Ureter (tissue), 1 donor: Measurements from ENCODE around the gene RITA1. TPM values are rescaled to one million over a fixed set of nuclear protein-coding genes. Genes with fewer than 3 reads are reported as not detected.
A peak's percentile ranks its signal among the peaks of the same experiment; 100 is the strongest.

Experiments used
- DNase-seq: peaks from one replicate; pipeline ENCODE4 v3.0.0-alpha.2; 2020; ENCODE audit warnings: low spot score
- total RNA-seq: library from RNA; stranded (reverse); gene quantifications from one replicate; pipeline ENCODE4 v1.2.4, GENCODE V29; 2023
- donor health status: DM: yes; HTN: yes; CAD: no.

Gene RITA1
- total RNA-seq, 1 donor from 2014 or later = 11.6 TPM

DNA sequence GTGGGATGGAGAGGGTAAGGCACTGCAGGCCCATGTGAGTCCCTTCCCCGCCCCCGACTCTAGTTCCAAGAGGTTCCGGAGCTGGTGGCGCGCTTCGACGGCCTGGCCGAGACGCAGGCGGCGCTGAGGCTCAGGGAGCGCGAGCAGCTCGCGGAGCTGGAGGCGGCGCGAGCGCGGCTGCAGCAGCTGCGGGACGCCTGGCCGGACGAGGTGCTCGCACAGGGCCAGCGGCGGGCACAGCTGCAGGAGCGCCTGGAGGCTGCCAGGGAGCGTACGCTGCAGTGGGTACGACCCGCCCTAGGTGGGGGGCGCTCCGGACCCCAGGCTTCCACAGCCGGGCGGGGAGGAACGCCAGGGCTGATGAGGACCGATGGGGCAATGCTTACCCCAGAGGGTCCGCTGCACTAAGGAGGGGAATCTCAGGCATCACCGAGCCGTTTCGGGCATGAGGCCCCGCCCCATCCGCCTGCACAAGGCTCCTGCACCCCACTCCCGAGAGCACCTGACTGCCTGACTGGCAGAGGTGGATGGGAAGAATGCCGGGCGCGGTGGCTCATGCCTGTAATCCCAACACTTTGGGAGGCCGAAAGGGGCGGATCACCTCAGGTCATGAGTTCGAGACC lies 31.1 kb upstream of the RITA1 start:
- no peak for DNase-seq

DNA sequence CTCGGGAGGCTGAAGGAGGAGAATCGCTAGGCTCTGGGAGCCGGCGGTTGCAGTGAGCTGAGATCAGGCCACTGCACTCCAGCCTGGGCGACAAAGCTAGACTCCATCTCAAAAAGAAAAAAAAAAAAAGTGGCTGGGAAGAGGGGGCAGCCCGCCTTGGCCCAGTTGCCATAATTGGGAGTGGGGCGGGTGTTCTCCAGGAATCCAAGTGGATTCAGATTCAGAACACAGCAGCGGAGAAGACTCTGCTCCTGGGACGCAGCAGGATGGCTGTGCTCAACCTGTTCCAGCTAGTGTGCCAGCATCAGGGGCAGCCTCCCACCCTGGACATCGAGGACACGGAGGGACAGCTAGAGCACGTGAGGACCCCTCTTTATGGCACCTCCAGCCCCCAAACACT lies 30.5 kb upstream of the RITA1 start:
- no peak for DNase-seq

DNA sequence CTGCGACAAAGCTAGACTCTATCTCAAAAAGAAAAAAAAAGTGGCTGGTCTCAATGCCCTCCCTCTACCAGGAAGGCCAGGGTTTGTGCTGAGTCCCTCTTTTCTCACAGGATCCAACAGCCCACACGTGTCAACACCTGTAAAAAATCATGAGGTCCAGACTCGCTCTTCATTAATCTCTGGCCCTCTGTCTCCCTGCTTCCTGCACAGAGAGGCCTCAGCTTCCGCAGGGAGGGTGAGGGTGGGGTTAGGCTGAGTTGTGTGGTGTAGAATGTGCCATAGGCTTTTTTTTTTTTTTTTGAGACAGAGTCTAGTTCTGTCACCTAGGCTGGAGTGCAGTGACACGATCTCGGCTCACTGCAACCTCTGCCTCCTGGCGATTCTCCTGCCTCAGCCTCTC lies 29.9 kb upstream of the RITA1 start:
- DNase-seq = no peak

DNA sequence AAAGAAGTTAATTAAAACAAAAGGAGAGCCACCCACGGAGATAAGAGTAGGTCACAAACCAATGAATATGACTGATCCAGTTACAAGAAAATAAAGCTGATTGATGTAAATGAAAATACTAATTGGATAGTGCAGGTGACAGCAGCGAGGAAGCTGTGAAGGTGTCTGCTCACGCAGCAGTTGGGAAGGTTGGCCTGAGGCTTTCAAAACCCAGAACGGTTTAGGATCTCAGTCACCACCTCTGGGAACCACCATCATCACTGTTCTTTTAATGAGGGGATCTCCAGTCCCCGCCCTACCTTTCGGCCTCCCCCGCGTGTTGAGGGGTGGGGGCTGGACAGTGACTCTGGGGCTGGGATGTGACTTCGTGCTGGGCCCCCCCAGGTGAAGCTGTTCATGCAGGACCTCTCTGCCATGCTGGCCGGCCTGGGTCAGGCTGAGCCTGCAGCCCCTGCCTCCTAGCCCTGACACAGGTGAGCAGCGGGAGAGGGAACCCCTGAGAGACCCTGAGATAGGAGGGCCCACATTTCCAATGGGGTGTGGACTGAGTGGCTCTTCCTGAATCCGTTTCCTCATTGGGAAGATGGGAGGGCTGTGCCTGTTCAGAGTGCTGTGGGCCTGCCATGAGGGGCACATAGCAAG lies 28.2 kb upstream of the RITA1 start:
- no peak for DNase-seq

DNA sequence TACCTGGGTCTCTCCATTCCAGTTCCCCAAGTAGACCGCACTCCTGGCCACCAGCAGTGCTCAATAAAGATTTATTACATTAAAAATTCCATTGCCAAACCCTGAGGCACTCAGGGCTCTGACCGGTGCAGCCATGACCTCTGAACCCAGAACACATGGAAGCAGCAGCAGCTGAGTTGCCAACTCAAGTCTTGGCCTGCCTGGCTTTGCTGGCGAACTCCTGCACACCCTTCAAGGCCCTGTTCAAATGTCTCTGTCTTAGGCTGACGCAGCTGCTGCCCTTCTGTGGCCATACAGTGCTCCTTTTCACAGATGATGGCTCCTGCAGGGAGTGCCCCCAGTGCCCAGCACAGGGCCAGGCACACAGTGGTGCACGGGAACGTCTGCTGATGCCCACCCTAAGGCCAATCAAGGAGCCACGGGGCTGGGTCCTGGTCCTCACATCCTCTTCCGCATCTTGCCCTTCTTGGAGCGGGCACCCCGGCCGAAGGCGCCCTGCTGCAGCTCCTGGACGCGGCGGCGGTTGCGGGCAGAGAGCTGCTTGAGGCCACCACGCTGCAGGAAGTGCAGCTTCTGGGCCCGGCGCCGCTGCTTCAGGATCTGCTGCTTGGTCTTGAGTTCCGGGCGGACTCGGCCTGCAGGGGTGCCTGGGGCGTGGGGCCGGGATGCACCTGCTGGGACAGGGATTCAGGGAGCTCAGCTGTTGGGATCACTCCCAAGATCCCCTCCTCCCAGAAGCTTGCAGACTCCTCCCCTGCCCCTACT lies 26.9 kb upstream of the RITA1 start:
- no peak for DNase-seq

DNA sequence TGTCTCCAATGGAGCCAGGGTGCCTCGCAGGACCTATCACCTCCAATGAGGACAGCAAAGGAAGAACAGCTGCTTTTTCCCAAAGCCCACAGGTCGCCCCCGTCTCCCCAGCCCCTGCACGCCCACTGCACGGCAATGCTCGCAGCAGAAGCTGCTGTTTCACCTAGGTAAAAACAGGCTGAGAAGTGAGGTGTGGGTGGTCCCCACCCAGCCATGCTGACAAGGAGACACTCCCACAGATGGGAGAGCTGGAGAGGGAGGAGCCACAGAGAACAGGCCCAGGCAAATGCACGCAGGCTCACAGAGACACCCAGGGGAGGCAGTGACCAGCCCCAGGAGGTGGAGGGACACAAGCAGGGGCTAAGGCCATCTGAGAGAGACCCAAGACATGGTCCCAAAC lies 25.6 kb upstream of the RITA1 start:
- DNase-seq = no peak

DNA sequence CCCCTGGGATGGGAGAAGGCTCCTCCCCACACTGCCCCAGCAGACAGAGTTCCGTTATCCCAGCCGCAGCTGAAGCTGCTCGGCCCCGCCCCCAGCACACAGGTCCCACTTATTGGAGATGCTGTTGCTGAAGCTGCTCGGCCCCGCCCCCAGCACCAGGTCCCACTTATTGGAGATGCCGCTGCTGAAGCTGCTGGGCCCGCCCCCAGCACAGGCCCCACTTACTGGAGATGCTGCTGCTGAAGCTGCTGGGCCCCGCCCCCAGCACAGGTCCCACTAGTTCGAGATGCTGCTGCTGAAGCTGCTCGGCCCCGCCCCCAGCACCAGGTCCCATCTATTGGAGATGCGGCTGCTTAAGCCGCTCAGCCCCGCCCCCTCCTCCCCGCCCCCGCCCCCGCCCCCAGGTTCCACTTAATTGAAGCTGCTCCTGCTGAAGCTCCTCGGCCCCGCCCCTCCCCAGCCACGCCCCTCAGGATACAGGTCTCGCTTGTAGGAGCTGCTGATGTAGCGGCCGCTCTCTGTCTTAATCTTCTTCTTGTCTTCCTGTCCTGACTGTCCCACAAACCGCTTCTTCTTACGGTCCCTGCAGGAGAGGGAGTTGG lies 24.0 kb upstream of the RITA1 start:
- no peak for DNase-seq

DNA sequence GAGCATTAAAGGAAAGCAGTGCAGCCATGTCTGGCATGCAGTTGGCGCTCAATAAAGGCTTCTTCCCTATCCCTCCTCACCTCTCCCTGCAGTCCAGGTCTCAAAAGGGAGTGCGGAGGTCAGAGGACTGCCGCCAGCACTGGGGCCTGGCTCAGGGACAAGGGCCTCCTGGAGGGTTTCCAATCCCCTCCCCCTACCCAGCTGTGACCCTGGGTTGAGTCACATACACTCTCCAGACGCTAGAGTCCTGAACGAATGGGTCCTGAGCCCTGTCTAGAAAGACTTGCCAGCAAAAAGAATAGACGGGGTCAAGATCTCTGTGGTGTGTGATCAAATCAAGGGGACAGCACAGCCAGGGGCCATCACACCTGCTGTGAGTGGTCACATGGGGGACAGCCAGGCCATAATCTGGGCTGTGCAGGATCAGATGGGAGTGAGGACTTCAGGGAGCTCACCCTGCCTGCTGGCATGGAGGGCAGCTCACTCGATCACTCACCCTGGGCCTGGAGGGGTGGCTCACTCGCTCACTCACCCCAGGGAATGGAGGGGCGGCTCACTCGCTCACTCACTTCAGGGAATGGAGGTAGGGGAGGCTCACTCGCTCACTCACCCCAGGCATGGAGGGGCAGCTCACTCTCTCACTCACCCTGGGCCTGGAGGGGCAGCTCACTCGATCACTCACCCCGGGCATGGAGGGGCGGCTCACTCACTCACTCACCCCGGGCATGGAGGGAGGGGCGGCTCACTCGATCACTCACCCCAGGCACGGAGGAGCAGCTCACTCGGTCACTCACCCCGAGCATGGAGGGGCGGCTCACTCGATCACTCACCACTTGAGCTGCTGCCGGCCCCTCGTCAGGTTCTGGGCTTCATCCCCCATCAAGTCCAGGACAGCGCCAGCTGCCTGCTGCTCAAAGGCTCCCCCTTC lies 23.2 kb upstream of the RITA1 start:
- DNase-seq = no peak

DNA sequence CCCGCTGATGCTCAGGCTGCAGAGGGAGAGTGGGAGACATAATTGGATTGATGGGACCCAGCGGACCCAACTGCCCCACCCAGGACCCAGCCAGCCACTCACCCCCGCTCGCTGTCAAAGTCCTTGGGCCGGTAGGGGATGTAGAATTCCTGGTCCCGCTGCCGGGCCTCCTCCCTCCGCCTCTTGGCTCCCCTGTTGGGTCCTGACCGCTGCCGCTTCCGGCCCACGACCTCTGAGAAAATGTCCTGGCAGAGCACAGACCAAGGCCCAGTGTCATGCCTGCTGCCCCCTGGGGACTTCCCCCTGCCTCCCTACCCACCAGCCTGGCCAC lies 22.5 kb upstream of the RITA1 start:
- DNase-seq = no peak

DNA sequence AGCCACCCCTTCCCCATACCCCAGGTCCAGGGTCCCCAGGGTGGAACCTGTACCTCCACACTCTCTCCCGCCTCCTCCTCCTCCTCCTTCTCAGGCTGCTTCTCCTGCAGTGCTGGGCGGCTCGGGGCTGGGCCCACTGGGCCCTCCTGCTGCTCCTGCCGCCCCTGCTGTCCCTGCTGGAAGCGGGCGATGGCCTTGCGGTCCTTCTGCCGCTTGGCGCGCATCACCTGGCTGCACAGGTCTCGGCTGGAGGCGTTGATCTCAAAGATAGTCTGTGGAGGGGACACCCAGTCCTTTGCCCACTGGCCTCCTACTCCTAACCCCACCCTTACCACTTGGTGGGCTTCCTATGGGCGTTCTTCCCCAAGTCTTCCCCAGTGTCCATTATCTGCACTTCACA lies 21.5 kb upstream of the RITA1 start:
- no peak for DNase-seq

DNA sequence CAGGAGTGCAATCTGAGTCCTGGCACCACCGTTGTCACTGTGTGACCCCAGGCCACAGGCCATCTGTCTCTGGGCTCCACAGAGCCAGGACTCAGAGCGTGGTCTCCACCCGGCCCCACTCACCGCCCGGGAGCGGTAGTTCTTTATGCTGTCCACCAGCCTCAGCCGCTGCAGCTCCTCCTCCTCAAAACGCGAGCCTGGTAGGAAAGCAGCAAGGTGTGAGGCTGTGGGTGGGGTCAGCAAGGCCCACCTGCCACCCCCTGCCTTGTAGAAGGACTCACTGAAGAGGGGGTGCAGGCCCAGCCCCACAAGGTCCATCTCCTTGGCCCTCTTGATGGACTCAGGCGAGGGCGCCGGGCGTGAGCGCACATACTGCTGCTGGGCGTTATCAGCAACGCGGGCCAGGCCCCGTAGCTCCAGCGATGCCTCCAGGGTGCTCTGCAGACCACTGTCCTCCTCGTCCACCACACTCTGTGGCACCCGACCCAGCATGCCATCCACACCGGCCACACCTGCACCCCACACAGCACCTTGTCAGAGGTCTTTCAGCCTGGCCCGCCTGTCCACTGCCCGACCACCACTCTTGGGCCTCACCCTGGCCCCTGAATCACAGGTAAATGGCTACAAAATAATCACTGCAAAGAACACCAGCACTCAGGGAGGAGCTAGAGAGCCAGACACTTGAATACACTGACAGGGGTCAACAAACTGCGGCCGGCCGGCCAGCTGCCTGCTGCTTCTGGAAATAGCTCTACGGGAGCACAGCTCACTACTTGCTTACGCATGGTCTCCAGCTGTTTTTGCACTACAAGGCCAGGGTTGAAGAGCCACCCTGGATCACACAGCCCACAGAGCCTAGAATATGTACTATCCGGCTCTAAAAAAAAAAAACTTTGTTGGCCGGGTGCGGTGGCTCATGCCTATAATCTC lies 19.7 kb upstream of the RITA1 start:
- no peak for DNase-seq

DNA sequence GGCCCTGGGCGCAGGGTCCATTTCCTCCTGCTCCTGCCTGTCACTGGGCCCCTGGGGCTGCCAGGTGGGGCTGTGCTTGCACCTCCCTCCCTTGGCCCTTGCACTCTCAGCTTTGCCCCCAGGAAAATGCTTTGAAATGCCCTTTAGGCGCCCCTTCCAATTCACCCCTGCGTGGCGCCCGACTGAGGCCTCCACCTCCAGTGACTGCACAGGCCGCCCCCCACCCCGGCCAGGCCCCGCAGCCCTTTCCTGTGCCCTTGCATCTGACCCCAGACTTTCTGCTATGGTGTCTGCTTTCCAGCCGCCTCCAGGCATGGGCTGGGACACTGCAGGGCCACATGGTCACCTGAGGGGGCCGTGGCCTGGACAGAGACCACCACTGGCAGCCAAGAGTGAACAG lies 17.7 kb upstream of the RITA1 start:
- DNase-seq = no peak

DNA sequence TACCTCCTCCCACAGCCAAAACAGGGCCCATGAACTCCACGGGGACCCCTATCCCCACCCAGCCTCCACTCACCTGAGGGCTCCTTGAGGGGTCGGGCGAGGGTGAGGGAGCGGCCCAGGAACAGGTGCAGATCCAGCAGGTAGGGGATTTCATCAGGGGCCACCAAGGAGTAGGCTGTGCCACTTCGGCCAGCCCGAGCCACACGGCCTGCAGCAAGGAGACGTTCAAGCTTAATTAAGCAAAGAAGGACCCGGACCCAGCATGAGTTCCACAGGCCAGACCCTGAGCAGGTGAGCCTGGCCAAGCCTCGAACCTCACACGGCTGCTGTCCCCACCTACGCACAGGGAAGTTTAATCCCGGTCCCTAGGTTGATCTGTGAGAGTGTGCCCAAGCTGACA lies 15.8 kb upstream of the RITA1 start:
- DNase-seq = no peak

DNA sequence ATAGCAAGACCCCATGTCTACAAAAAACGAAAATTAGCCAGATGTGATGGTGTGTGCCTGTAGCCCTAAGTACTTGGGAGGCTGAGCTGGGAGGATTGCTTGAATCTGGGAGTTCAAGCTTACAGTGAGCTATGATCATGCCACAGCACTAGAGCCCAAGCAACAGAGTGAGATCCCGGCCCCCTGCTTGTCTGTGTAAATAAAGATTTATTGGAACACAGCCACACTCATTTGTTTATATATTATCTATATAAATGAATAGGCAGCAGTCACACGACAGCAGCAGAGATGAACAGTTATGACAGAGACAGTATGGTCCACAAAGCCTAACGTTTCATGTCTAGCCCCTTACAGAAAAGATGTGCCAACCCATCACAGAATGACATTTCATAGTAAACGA lies 15.1 kb upstream of the RITA1 start:
- no peak for DNase-seq

DNA sequence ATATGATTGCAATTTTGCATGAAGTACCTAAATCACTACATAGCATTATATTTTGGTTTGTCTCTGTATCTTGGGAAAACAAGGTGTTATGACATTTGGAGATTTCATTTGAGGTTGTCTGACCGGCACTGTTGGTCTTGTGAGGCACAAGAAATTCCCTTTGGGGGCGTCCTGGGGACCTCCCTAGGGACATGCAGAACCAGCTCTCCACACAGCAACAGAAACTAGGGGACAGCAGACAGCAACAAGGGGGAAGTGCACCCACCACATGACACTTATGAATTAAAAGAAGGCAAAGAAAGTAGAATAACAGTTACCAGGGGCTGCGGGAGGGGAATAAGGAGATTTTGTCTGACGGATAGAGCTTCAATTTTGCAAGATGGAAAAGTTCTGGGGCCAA lies 14.6 kb upstream of the RITA1 start:
- DNase-seq = no peak

DNA sequence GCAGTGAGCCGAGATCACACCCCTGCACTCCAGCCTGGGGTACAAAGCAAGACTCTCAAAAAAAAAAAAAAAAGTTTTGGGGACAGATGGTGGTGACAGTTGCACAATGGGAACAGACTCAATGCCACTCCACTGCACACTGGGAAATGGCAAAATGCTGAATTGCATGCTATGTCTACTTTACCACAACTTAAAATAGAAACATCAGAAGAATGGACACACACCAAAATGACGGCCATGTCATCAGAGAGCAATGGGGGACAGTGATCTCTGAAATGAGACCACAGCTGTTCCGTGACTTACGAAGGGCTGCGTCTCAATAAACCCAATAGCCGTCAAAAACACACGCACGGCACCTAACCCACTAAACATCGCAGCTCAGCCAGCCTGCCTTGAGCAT lies 14.0 kb upstream of the RITA1 start:
- no peak for DNase-seq

DNA sequence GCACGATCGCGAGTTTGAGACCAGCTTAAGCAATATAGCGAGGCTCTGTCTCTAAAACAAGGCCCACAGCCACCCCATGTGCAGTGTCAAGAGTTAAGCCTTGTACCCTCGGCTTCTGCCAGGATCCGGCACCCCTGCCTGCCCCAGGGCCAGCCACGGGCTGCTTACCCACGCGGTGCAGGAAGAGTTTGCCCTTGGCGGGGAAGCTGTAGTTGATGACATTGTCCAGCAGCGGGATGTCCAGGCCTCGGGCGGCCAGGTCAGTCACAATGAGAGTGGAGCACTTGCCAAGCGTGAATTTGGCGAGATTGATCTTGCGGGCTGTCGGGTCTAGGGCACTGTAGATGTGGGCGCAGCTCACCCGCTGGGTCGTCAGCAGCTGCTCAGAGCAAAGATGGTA lies 13.3 kb upstream of the RITA1 start:
- no peak for DNase-seq

DNA sequence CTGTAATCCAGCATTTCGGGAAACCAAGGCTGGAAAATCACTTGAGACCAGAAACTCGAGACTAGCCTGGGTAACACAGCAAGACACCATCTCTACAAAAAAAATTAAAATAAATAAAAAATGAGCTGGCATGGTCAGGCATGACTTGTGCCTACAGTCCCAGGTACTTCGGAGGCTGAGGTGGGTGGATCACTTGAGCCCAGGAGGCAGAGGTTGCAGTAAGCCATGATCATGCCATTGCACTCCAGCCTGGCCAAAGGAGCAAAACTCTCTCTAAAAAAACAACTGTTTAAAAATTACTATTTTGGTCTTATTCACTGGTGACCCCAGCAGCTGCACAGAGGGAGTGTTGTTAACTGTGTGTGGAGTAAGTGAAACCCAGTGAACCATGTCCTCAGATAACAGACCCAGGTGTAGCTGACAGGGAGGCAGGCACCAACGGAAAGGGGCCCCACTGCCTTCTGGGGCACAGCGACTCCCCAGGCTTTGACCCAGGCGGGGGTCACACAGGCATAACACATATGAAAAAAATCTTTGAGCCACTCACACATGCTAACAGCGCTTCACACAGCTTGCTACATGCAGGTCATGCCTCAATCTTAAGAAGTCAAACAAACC lies 12.3 kb upstream of the RITA1 start:
- no peak for DNase-seq

DNA sequence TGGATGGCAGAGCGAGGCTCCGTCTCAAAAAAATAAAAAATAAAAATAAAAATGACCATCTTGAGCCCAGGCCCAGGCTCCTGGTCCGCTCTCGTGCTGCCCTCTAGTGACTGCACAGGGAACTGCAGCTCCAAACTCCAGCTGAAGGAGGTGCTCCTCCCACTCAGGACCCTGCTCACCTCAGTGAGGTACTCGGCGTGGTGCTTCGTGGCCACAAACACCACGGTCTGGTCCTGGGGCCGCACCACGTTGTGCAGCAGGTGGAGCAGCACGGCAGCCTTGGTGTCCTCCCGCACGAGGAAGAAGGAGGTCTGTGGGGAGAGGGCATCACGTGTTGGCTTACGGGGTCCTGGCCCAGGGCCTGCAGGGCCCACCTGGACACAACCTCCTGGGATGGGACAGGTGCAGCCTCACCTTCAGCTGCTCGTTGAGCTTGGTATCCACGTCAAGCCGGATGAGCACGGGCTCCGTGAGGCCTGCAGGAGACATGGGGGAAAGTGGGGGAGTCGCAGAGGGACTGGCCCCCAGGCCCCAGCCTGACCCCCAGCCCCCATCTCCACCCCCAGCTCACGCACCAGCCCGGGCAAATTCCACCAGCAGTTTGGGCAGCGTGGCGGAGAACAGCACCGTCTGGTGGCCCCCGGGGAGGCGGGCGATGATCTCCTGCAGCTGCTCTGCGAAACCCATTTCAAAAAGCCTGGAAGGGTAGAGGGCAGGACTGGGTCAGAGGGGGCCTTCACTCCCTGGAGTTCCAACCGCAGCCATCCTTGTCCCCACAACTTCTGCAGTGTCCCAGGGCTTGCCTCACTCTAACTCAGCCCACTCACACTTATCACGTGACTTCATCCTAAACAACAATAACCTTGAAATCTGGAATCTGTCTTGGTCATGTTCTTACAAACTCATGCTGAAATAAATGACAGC lies 10.8 kb upstream of the RITA1 start:
- DNase-seq = peak; percentile 71
